ENCODE data around the gene PIK3CG. TPM values are rescaled to one million over a fixed set of nuclear protein-coding genes. Genes with fewer than 3 reads are reported as not detected.
"Not testable (repeated sequence)": the region's sequence is repeated elsewhere in the genome, so short reads cannot be mapped to it uniquely, and the experiment has no call there.

PIK3CG gene
- total RNA-seq, 2 donors from 2014 or later: 2.3 TPM

DNA sequence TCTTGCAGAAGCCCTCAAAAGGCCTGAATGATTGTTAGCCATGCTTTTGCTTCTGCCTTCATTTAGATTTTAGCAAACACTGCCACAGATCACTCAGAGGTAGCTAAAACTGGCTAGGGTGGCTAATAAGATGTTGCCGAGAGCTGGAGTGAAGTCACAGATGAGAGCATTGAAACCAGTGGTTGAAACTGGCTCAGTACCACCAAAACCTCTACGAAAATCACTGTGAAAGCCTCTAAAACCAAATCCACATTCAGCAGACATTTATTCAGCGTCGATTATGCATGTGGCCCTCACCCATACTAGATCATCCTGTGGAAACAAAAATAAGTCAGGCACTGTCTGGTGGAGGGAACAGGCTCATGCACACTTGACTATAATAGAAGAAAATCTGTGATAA, 50.8 kb downstream of the PIK3CG start:
- no peaks in the 10 kb centered on the region for H3K9me3 ChIP-seq
- DNase-seq: no peak
- H3K9ac ChIP-seq (ENCODE audit: low read depth in 2 of 2, low read length in 2 of 2): no peak overlapping the region
- TF ChIP-seq CTCF (IDR thresholded peaks at IDR 0.05): no peak
- H3K4me3 ChIP-seq: no peak overlapping the region
- H3K27me3 ChIP-seq: no peaks in the 10 kb centered on the region
- intact Hi-C loops (cut with DNase I): no loop called here
- no peaks in the 10 kb centered on the region for H3K36me3 ChIP-seq
- no peak overlapping the region for H3K27ac ChIP-seq
- no peaks in the 10 kb centered on the region for H3K4me1 ChIP-seq

DNA sequence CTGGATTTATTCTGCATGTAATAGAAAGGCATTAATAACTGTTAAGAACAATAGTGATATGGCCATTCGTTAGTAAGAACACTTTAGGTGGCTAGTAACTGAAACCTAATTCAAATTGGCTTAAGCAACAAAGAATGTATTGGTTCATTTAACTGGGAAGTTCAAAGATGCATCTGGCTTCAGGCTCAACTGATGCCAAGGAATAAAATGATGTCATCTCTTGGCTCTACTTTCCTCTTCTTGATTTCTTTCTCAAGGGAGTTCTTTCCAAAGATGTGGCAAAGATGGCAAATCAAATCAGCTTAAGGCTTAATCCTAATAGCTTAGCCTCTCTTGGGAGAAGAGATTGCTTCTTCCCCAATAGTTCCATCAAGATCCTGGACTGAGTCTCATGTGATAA, 51.6 kb downstream of the PIK3CG start:
- DNase-seq: no peak
- intact Hi-C loops (cut with DNase I): no loop called here
- no peak overlapping the region for H3K4me3 ChIP-seq

GRCh38 chr7:106918991-106919390, 53.9 kb downstream of the PIK3CG start:
- intact Hi-C loops (cut with DNase I): no loop called here
- TF ChIP-seq CTCF (IDR thresholded peaks at IDR 0.05): no peak

More for the DNA sequence above, 51.6 kb downstream of the PIK3CG start:
- Histone ChIP-seq H3K36me3 (no peaks in the 10 kb centered on the region), H3K4me1 (no peaks in the 10 kb centered on the region), H3K9ac (ENCODE audit: low read depth in 2 of 2, low read length in 2 of 2) (no peak overlapping the region), H3K27ac (no peak overlapping the region), H3K27me3 (no peaks in the 10 kb centered on the region), H3K9me3 (no peaks in the 10 kb centered on the region)
- TF ChIP-seq CTCF (IDR thresholded peaks at IDR 0.05): no peak

DNA sequence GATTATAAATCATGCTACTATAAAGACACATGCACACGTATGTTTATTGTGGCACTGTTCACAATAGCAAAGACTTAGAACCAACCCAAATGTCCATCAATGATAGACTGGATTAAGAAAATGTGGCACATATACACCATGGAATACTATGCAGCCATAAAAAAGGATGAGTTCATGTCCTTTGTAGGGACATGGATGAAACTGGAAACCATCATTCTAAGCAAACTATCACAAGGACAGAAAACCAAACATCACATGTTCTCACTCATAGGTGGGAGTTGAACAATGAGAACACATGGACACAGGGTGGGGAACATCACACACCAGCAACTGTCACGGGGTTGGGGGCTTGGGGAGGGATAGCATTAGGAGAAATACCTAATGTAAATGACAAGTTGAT, 59.4 kb downstream of the PIK3CG start:
- intact Hi-C loops (cut with DNase I); H3K36me3 ChIP-seq: not testable (repeated sequence)

More at GRCh38 chr7:106918991-106919390, 53.9 kb downstream of the PIK3CG start:
- H3K9me3 ChIP-seq: no peaks in the 10 kb centered on the region
- no peak for DNase-seq
- no peaks in the 10 kb centered on the region for H3K4me1 ChIP-seq
- no peaks in the 10 kb centered on the region for H3K27me3 ChIP-seq
- no peak overlapping the region for H3K4me3 ChIP-seq
- no peak overlapping the region for H3K9ac ChIP-seq (ENCODE audit: low read depth in 2 of 2, low read length in 2 of 2)
- no peak overlapping the region for H3K27ac ChIP-seq
- no peaks in the 10 kb centered on the region for H3K36me3 ChIP-seq

GRCh38 chr7:106926892-106927291, 61.8 kb downstream of the PIK3CG start:
- Histone ChIP-seq H3K4me3 (no peak overlapping the region), H3K36me3 (no peaks in the 10 kb centered on the region), H3K9ac (ENCODE audit: low read depth in 2 of 2, low read length in 2 of 2) (no peak overlapping the region), H3K9me3 (no peaks in the 10 kb centered on the region), H3K4me1 (no peaks in the 10 kb centered on the region), H3K27me3 (no peaks in the 10 kb centered on the region), H3K27ac (no peak overlapping the region)
- no peak for TF ChIP-seq CTCF (IDR thresholded peaks at IDR 0.05)
- DNase-seq: no peak
- intact Hi-C loops (cut with DNase I): no loop called here

More for the DNA sequence above, 59.4 kb downstream of the PIK3CG start:
- H3K27ac ChIP-seq; H3K27me3 ChIP-seq; H3K9me3 ChIP-seq; H3K4me1 ChIP-seq; H3K9ac ChIP-seq (ENCODE audit: low read depth in 2 of 2, low read length in 2 of 2); DNase-seq; H3K4me3 ChIP-seq: not testable (repeated sequence)

DNA sequence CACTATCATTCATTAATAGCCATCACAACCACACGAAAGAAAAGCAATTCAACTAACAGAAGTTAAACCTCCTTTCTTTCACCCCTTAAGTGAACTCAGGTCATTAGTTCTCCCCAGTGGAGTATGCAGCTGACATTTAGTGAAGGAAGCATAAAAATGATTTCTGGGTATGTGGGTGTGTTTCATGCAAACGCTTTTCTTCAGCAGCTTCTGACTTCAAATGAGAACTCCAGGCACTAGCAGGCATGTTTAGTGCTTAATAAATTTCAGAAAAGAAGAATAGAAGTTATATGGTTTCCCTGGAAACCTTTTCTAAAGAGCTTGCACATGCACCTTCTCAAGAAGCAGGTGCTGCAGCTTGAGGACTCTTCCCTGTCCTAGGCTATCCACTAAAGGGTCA, 62.5 kb downstream of the PIK3CG start:
- no peaks in the 10 kb centered on the region for H3K4me1 ChIP-seq
- no peaks in the 10 kb centered on the region for H3K9me3 ChIP-seq
- no peak for DNase-seq
- H3K9ac ChIP-seq (ENCODE audit: low read depth in 2 of 2, low read length in 2 of 2): no peak overlapping the region
- intact Hi-C loops (cut with DNase I): no loop called here
- no peaks in the 10 kb centered on the region for H3K27me3 ChIP-seq
- no peak overlapping the region for H3K4me3 ChIP-seq
- no peak overlapping the region for H3K27ac ChIP-seq
- H3K36me3 ChIP-seq: no peaks in the 10 kb centered on the region
- no peak for TF ChIP-seq CTCF (IDR thresholded peaks at IDR 0.05)

DNA sequence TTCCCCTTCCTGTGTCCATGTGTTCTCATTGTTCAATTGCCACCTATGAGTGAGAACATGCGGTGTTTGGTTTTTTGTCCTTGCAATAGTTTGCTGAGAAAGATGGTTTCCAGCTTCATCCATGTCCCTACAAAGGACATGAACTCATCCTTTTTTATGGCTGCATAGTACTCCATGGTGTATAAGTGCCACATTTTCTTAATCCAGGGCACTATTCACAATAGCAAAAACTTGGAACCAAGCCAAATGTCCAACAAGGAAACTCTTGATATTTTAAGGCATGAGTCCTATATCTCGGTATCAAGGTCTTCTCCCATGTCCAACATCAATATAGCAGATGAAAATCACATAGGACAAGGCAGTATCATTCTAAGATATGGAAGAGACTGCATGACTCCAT, 64.5 kb downstream of the PIK3CG start:
- H3K4me3 ChIP-seq; intact Hi-C loops (cut with DNase I); H3K9ac ChIP-seq (ENCODE audit: low read depth in 2 of 2, low read length in 2 of 2); H3K27ac ChIP-seq; H3K36me3 ChIP-seq; H3K27me3 ChIP-seq; H3K9me3 ChIP-seq; H3K4me1 ChIP-seq; DNase-seq: not testable (repeated sequence)

Data from colonic mucosa (tissue), 4 donors.